Measurements from ENCODE around the gene SH3D19.

SH3D19 gene

GRCh38 chr4:151361126-151361525 is 35.7 kb upstream of the SH3D19 start:
- Histone ChIP-seq H3K27me3 (ENCODE audit: insufficient read depth, low read depth) (no peaks in the 10 kb centered on the region), H3K27ac (no peak overlapping the region), H3K4me2 (no peak overlapping the region), H3K36me3 (ENCODE audit: insufficient read depth) (no peaks in the 10 kb centered on the region), H3K9ac (no peak overlapping the region), H3K4me3 (IDR thresholded peaks at IDR 0.05; ENCODE audit: insufficient read depth, low read depth, low read length) (no peak overlapping the region), H2AFZ (ENCODE audit: low read depth) (no peak overlapping the region), H3K79me2 (ENCODE audit: insufficient read depth, low read depth) (no peaks in the 10 kb centered on the region), H3K4me1 (ENCODE audit: low read depth, poor library complexity, severe bottlenecking) (no peaks in the 10 kb centered on the region), H4K20me1 (ENCODE audit: insufficient read depth) (no peaks in the 10 kb centered on the region)
- TF ChIP-seq CTCF (conservative IDR thresholded peaks at IDR 0.05; ENCODE audit: low read depth, low read length): no peak

GRCh38 chr4:151359576-151359975 is 34.2 kb upstream of the SH3D19 start:
- Histone ChIP-seq H2AFZ (ENCODE audit: low read depth) (no peak overlapping the region), H3K4me2 (no peak overlapping the region), H3K9ac (no peak overlapping the region), H3K27ac (no peak overlapping the region), H3K36me3 (ENCODE audit: insufficient read depth) (no peaks in the 10 kb centered on the region), H3K79me2 (ENCODE audit: insufficient read depth, low read depth) (no peaks in the 10 kb centered on the region), H3K4me1 (ENCODE audit: low read depth, poor library complexity, severe bottlenecking) (no peaks in the 10 kb centered on the region), H4K20me1 (ENCODE audit: insufficient read depth) (no peaks in the 10 kb centered on the region), H3K27me3 (ENCODE audit: insufficient read depth, low read depth) (no peaks in the 10 kb centered on the region), H3K4me3 (IDR thresholded peaks at IDR 0.05; ENCODE audit: insufficient read depth, low read depth, low read length) (no peak overlapping the region)
- no peak for TF ChIP-seq CTCF (conservative IDR thresholded peaks at IDR 0.05; ENCODE audit: low read depth, low read length)

- Histone ChIP-seq H2AFZ (ENCODE audit: low read depth) (no peak overlapping the region), H3K36me3 (ENCODE audit: insufficient read depth) (no peaks in the 10 kb centered on the region), H3K79me2 (ENCODE audit: insufficient read depth, low read depth) (no peaks in the 10 kb centered on the region), H3K9ac (no peak overlapping the region), H4K20me1 (ENCODE audit: insufficient read depth) (no peaks in the 10 kb centered on the region), H3K4me2 (no peak overlapping the region), H3K27me3 (ENCODE audit: insufficient read depth, low read depth) (no peaks in the 10 kb centered on the region), H3K27ac (no peak overlapping the region), H3K4me1 (ENCODE audit: low read depth, poor library complexity, severe bottlenecking) (no peaks in the 10 kb centered on the region), H3K4me3 (IDR thresholded peaks at IDR 0.05; ENCODE audit: insufficient read depth, low read depth, low read length) (no peak overlapping the region)
- TF ChIP-seq CTCF (conservative IDR thresholded peaks at IDR 0.05; ENCODE audit: low read depth, low read length): no peak
Measured at GRCh38 chr4:151358266-151358665, 32.9 kb upstream of the SH3D19 start.

GRCh38 chr4:151356510-151356909 is 31.1 kb upstream of the SH3D19 start:
- H3K4me2 ChIP-seq: no peak overlapping the region
- no peak for TF ChIP-seq CTCF (conservative IDR thresholded peaks at IDR 0.05; ENCODE audit: low read depth, low read length)
- no peaks in the 10 kb centered on the region for H3K4me1 ChIP-seq (ENCODE audit: low read depth, poor library complexity, severe bottlenecking)
- H3K27ac ChIP-seq: no peak overlapping the region
- H3K27me3 ChIP-seq (ENCODE audit: insufficient read depth, low read depth): no peaks in the 10 kb centered on the region
- H3K4me3 ChIP-seq (IDR thresholded peaks at IDR 0.05; ENCODE audit: insufficient read depth, low read depth, low read length): no peak overlapping the region
- no peaks in the 10 kb centered on the region for H3K36me3 ChIP-seq (ENCODE audit: insufficient read depth)
- no peaks in the 10 kb centered on the region for H3K79me2 ChIP-seq (ENCODE audit: insufficient read depth, low read depth)
- no peak overlapping the region for H2AFZ ChIP-seq (ENCODE audit: low read depth)
- no peaks in the 10 kb centered on the region for H4K20me1 ChIP-seq (ENCODE audit: insufficient read depth)
- H3K9ac ChIP-seq: no peak overlapping the region

GRCh38 chr4:151355155-151355554 is 29.8 kb upstream of the SH3D19 start:
- no peak for TF ChIP-seq CTCF (conservative IDR thresholded peaks at IDR 0.05; ENCODE audit: low read depth, low read length)
- H3K27ac ChIP-seq: no peak overlapping the region

More at GRCh38 chr4:151355155-151355554, 29.8 kb upstream of the SH3D19 start:
- Histone ChIP-seq H2AFZ (ENCODE audit: low read depth) (no peak overlapping the region), H3K4me2 (no peak overlapping the region), H3K79me2 (ENCODE audit: insufficient read depth, low read depth) (no peaks in the 10 kb centered on the region), H3K9ac (no peak overlapping the region), H4K20me1 (ENCODE audit: insufficient read depth) (no peaks in the 10 kb centered on the region), H3K36me3 (ENCODE audit: insufficient read depth) (no peaks in the 10 kb centered on the region), H3K27me3 (ENCODE audit: insufficient read depth, low read depth) (no peaks in the 10 kb centered on the region), H3K4me1 (ENCODE audit: low read depth, poor library complexity, severe bottlenecking) (no peaks in the 10 kb centered on the region), H3K4me3 (IDR thresholded peaks at IDR 0.05; ENCODE audit: insufficient read depth, low read depth, low read length) (no peak overlapping the region)

Measured in KMS-11 (cell line).